ENCODE data around the gene TMEM151B. TPM values are rescaled to one million over a fixed set of nuclear protein-coding genes. Genes with fewer than 3 reads are reported as not detected.
"Not testable (repeated sequence)": the region's sequence is repeated elsewhere in the genome, so short reads cannot be mapped to it uniquely, and the experiment has no call there.

TMEM151B gene
- total RNA-seq, 3 donors from 2014 or later = 0.03 to 0.05 TPM; not detected in 1

GRCh38 chr6:44341095-44341890 is 71.0 kb downstream of the TMEM151B start:
- H3K4me3 Mint-ChIP-seq = no peak overlapping the region
- ATAC-seq = no peak

GRCh38 chr6:44342052-44342451 is 71.8 kb downstream of the TMEM151B start:
- Mint-ChIP-seq H3K4me1 (ENCODE audit: low read depth) (no peaks in the 10 kb centered on the region), H3K9me3 (no peaks in the 10 kb centered on the region), H3K27me3 (ENCODE audit: low read depth) (peaks cover 56% of the 10 kb centered on the region), H3K36me3 (ENCODE audit: insufficient read depth) (no peaks in the 10 kb centered on the region), H3K4me3 (no peak overlapping the region)
- DNase-seq (no peak), ATAC-seq (no peak)

More at GRCh38 chr6:44341095-44341890, 71.0 kb downstream of the TMEM151B start:
- no peaks in the 10 kb centered on the region for H3K4me1 Mint-ChIP-seq (ENCODE audit: low read depth)
- no peaks in the 10 kb centered on the region for H3K36me3 Mint-ChIP-seq (ENCODE audit: insufficient read depth)
- peaks cover 49% of the 10 kb centered on the region for H3K27me3 Mint-ChIP-seq (ENCODE audit: low read depth)
- H3K9me3 Mint-ChIP-seq = no peaks in the 10 kb centered on the region
- no peak for DNase-seq

- DNase-seq = no peak
Measured at GRCh38 chr6:44342489-44342888, 72.2 kb downstream of the TMEM151B start, which contains the start of gene SPATS1. Gene SPATS1, plus strand, starts transcription at chr6:44342650. Its CDS starts 446 bp downstream, at chr6:44343096.

GRCh38 chr6:44346818-44347217 is 76.6 kb downstream of the TMEM151B start:
- ATAC-seq = not testable (repeated sequence)

More at GRCh38 chr6:44342489-44342888, 72.2 kb downstream of the TMEM151B start, which contains the start of gene SPATS1:
- Mint-ChIP-seq H3K4me1 (ENCODE audit: low read depth) (no peaks in the 10 kb centered on the region), H3K4me3 (no peak within 1 kb of the TSS), H3K36me3 (ENCODE audit: insufficient read depth) (no peaks in the 10 kb centered on the region), H3K9me3 (no peaks in the 10 kb centered on the region), H3K27me3 (ENCODE audit: low read depth) (peaks cover 57% of the 10 kb centered on the region)
- no peak for ATAC-seq

GRCh38 chr6:44349904-44350649 is 79.8 kb downstream of the TMEM151B start:
- no peak for DNase-seq
- Mint-ChIP-seq H3K4me1 (ENCODE audit: low read depth) (no peaks in the 10 kb centered on the region), H3K27me3 (ENCODE audit: low read depth) (peaks cover 12% of the 10 kb centered on the region), H3K9me3 (no peaks in the 10 kb centered on the region), H3K4me3 (no peak overlapping the region), H3K36me3 (ENCODE audit: insufficient read depth) (no peaks in the 10 kb centered on the region)
- ATAC-seq = no peak

More at GRCh38 chr6:44346818-44347217, 76.6 kb downstream of the TMEM151B start:
- not testable (repeated sequence) for H3K4me1 Mint-ChIP-seq (ENCODE audit: low read depth); H3K9me3 Mint-ChIP-seq; H3K36me3 Mint-ChIP-seq (ENCODE audit: insufficient read depth); H3K4me3 Mint-ChIP-seq; DNase-seq
- peaks cover 43% of the 10 kb centered on the region for H3K27me3 Mint-ChIP-seq (ENCODE audit: low read depth)

GRCh38 chr6:44350650-44350994 is 80.4 kb downstream of the TMEM151B start:
- not testable (repeated sequence) for H3K4me3 Mint-ChIP-seq; H3K9me3 Mint-ChIP-seq; ATAC-seq; H3K36me3 Mint-ChIP-seq (ENCODE audit: insufficient read depth); H3K27me3 Mint-ChIP-seq (ENCODE audit: low read depth); H3K4me1 Mint-ChIP-seq (ENCODE audit: low read depth); DNase-seq

- Mint-ChIP-seq H3K9me3 (peaks cover 4% of the 10 kb centered on the region), H3K36me3 (ENCODE audit: insufficient read depth) (peaks cover 2% of the 10 kb centered on the region), H3K4me3 (no peak overlapping the region), H3K4me1 (ENCODE audit: low read depth) (no peaks in the 10 kb centered on the region), H3K27me3 (ENCODE audit: low read depth) (peaks cover 7% of the 10 kb centered on the region)
- ATAC-seq = no peak
- DNase-seq = no peak
Measured at GRCh38 chr6:44352259-44352658, 82.0 kb downstream of the TMEM151B start.

GRCh38 chr6:44353336-44353735 is 83.1 kb downstream of the TMEM151B start:
- no peak for ATAC-seq

GRCh38 chr6:44355640-44356039 is 85.4 kb downstream of the TMEM151B start:
- peaks cover 2% of the 10 kb centered on the region for H3K36me3 Mint-ChIP-seq (ENCODE audit: insufficient read depth)
- no peak overlapping the region for H3K4me3 Mint-ChIP-seq
- H3K27me3 Mint-ChIP-seq (ENCODE audit: low read depth) = peaks cover 12% of the 10 kb centered on the region
- ATAC-seq (no peak), DNase-seq (no peak)
- peaks cover 4% of the 10 kb centered on the region for H3K9me3 Mint-ChIP-seq
- no peaks in the 10 kb centered on the region for H3K4me1 Mint-ChIP-seq (ENCODE audit: low read depth)

More at GRCh38 chr6:44353336-44353735, 83.1 kb downstream of the TMEM151B start:
- DNase-seq = no peak
- peaks cover 2% of the 10 kb centered on the region for H3K36me3 Mint-ChIP-seq (ENCODE audit: insufficient read depth)
- no peaks in the 10 kb centered on the region for H3K4me1 Mint-ChIP-seq (ENCODE audit: low read depth)
- H3K9me3 Mint-ChIP-seq = peaks cover 4% of the 10 kb centered on the region
- no peak overlapping the region for H3K4me3 Mint-ChIP-seq
- peaks cover 7% of the 10 kb centered on the region for H3K27me3 Mint-ChIP-seq (ENCODE audit: low read depth)

- peaks cover 12% of the 10 kb centered on the region for H3K27me3 Mint-ChIP-seq (ENCODE audit: low read depth)
- H3K36me3 Mint-ChIP-seq (ENCODE audit: insufficient read depth) = peaks cover 2% of the 10 kb centered on the region
- DNase-seq = no peak
- ATAC-seq = no peak
- no peak overlapping the region for H3K4me3 Mint-ChIP-seq
- peaks cover 4% of the 10 kb centered on the region for H3K9me3 Mint-ChIP-seq
- no peaks in the 10 kb centered on the region for H3K4me1 Mint-ChIP-seq (ENCODE audit: low read depth)
Measured at GRCh38 chr6:44356487-44356886, 86.2 kb downstream of the TMEM151B start.

Other genes with a start within 250 kb of the TMEM151B start
- gene MRPL14, start 143.0 kb upstream of the TMEM151B start, total RNA-seq = 10 to 100 TPM; 51.0 to 87.9 (median 56.6) TPM
- 10 to 100 TPM; 17.4 to 22.6 (median 17.5) TPM for gene TMEM63B, start 142.9 kb upstream of the TMEM151B start, total RNA-seq
- under 1 TPM in 1 of 3 donors, not detected in 2; 0.68 TPM for gene CAPN11, start 111.6 kb upstream of the TMEM151B start, total RNA-seq
- not detected for gene MYMX, start 53.5 kb upstream of the TMEM151B start, total RNA-seq
- 100 to 1,000 TPM; 165 to 199 (median 181) TPM for gene SLC29A1, start 46.9 kb upstream of the TMEM151B start, total RNA-seq
- gene HSP90AB1, start 23.3 kb upstream of the TMEM151B start, total RNA-seq = 1,000 to 10,000 TPM; 3,050 to 3,190 (median 3,088) TPM
- gene SLC35B2, start 12.9 kb upstream of the TMEM151B start, total RNA-seq = 10 to 100 TPM; 35.0 to 42.5 (median 40.8) TPM
- gene NFKBIE, start 4.9 kb upstream of the TMEM151B start, total RNA-seq = 10 to 100 TPM; 30.0 to 36.4 (median 33.1) TPM
- gene AARS2, start 42.9 kb downstream of the TMEM151B start, total RNA-seq = 10 to 100 TPM; 29.4 to 31.5 (median 29.8) TPM
- gene SPATS1, start 72.2 kb downstream of the TMEM151B start, total RNA-seq = not detected
- 10 to 100 TPM; 23.5 to 24.5 (median 23.9) TPM for gene CDC5L, start 117.3 kb downstream of the TMEM151B start, total RNA-seq

Data from activated T-cell treated with anti-CD3 and anti-CD28 coated beads, Interleukin-2, amount 50 U/mL, for 4 hours (primary cell).